ENCODE measurements around the gene CLEC11A.

CLEC11A gene

DNA sequence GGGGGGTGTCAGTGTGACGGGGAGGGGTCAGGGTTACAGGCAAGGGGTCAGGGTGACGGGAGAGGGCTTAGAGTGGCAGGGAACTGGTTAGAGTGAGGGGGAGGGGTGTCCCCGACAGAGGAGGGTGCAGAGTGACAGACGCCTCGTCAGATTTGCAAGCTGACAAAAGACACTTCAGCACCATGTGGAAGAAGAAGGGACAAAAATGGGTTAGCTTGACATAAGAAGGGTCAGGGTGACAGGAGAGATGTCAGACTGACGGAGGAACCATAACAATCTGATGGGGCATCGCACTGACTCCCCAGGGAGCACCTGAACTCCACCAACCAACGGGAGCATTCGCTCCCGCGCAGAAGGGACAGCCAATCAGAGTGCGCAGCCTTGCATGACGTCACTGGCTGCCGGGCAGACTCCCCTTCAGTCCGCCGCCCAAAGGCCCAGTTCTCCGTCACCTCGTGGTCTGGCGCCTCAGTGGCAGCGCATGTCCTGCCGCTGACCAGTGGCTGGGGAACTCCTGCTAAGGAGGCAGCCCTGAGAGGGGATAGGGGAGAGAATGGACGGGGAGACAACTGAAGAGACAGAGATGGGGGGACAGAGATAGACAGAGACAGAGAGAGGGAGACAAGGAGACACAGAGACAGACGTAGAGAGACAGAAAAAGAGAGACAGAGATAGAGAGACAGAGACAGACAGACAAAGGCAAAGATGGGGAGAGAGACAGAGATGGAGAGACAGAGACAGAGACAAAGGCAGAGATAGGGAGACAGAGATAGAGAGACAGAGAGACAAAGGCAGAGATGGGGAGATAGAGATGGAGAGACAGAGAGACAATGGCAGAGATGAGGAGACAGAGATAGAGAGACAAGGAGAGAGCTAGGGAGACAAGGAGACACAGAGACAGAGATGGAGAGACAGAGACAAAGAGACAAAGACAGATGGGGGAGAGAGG, 43.7 kb upstream of the CLEC11A start:
- Histone ChIP-seq H3K4me1 (ENCODE audit: low read length) (no peaks in the 10 kb centered on the region), H3K9ac (ENCODE audit: low read length) (no peak overlapping the region), H3K27me3 (replicated peaks; ENCODE audit: insufficient read depth, low read length) (peaks cover 53% of the 10 kb centered on the region), H3K9me3 (replicated peaks; ENCODE audit: insufficient read depth, low read length) (no peaks in the 10 kb centered on the region), H2AFZ (ENCODE audit: low read length) (no peak overlapping the region), H3K9me2 (replicated peaks; ENCODE audit: insufficient read depth, low read length) (no peaks in the 10 kb centered on the region), H3K4me2 (ENCODE audit: low read depth, low read length) (no peak overlapping the region), H3K4me3 (ENCODE audit: low read length) (no peak overlapping the region), H3F3A (ENCODE audit: insufficient read depth, low read length) (no peaks in the 10 kb centered on the region), H3K36me3 (replicated peaks; ENCODE audit: insufficient read depth, low read length) (no peaks in the 10 kb centered on the region), H3K27ac (ENCODE audit: low read length) (no peak overlapping the region), H3K79me2 (ENCODE audit: low read length) (no peaks in the 10 kb centered on the region), H4K20me1 (ENCODE audit: insufficient read depth, low read length) (no peaks in the 10 kb centered on the region)
- TF ChIP-seq, protein P1, sequence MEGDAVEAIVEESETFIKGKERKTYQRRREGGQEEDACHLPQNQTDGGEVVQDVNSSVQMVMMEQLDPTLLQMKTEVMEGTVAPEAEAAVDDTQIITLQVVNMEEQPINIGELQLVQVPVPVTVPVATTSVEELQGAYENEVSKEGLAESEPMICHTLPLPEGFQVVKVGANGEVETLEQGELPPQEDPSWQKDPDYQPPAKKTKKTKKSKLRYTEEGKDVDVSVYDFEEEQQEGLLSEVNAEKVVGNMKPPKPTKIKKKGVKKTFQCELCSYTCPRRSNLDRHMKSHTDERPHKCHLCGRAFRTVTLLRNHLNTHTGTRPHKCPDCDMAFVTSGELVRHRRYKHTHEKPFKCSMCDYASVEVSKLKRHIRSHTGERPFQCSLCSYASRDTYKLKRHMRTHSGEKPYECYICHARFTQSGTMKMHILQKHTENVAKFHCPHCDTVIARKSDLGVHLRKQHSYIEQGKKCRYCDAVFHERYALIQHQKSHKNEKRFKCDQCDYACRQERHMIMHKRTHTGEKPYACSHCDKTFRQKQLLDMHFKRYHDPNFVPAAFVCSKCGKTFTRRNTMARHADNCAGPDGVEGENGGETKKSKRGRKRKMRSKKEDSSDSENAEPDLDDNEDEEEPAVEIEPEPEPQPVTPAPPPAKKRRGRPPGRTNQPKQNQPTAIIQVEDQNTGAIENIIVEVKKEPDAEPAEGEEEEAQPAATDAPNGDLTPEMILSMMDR (IDR thresholded peaks at IDR 0.05; ENCODE audit: low read length) = no peak
- TF ChIP-seq EZH2 (optimal IDR thresholded peaks at IDR 0.05; ENCODE audit: low read depth, low read length) (no peak), EZH2phosphoT487 (IDR thresholded peaks at IDR 0.05; ENCODE audit: low read length) (no peak)
- DNase-seq = peak; percentile 63

DNA sequence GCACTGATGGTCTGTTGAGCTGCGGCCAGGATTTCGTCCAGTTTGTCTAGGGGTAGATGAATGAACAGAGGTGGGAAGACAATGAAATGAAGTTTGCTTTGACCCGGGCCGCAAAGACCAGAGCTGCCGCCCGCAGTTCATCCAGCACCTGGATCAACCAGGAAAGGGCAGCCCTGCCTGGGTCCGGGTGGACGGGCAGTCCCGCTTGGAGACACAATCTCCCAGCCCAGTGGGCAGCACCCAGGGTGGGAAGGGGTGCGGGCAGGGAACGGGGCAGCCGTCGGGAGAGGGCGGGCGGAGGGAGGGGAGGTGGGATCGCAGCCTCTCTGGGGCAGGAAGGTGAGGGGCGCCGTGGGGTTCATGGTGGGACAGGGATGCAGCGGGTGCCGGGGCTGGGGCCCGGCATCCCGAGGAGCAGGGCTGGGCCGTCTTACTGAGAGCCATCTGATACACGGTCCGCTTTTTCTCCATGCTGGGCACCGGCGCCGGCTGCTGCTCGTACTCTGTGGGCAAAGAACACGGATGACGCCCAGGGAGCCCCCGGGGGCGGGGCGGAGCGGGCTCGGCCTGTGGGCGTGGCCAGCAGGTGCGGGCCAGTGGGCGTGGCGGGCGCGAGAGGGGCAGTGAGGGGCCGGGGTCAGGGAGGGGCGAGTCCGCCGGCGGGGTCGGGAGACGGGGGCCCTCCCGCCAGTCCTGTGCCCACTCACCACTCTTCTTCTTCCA, 36.7 kb upstream of the CLEC11A start:
- no peak for DNase-seq
- H3F3A ChIP-seq (ENCODE audit: insufficient read depth, low read length) = no peaks in the 10 kb centered on the region
- no peak overlapping the region for H3K4me2 ChIP-seq (ENCODE audit: low read depth, low read length)
- no peaks in the 10 kb centered on the region for H3K36me3 ChIP-seq (replicated peaks; ENCODE audit: insufficient read depth, low read length)
- H3K4me3 ChIP-seq (ENCODE audit: low read length) = no peak overlapping the region
- no peak overlapping the region for H3K27ac ChIP-seq (ENCODE audit: low read length)
- H3K79me2 ChIP-seq (ENCODE audit: low read length) = no peaks in the 10 kb centered on the region
- no peak overlapping the region for H2AFZ ChIP-seq (ENCODE audit: low read length)
- H3K9me3 ChIP-seq (replicated peaks; ENCODE audit: insufficient read depth, low read length) = no peaks in the 10 kb centered on the region
- no peaks in the 10 kb centered on the region for H3K4me1 ChIP-seq (ENCODE audit: low read length)
- H3K27me3 ChIP-seq (replicated peaks; ENCODE audit: insufficient read depth, low read length) = peaks cover 77% of the 10 kb centered on the region
- no peak overlapping the region for H3K9ac ChIP-seq (ENCODE audit: low read length)
- H3K9me2 ChIP-seq (replicated peaks; ENCODE audit: insufficient read depth, low read length) = no peaks in the 10 kb centered on the region
- no peak for TF ChIP-seq EZH2 (optimal IDR thresholded peaks at IDR 0.05; ENCODE audit: low read depth, low read length)
- no peaks in the 10 kb centered on the region for H4K20me1 ChIP-seq (ENCODE audit: insufficient read depth, low read length)

DNA sequence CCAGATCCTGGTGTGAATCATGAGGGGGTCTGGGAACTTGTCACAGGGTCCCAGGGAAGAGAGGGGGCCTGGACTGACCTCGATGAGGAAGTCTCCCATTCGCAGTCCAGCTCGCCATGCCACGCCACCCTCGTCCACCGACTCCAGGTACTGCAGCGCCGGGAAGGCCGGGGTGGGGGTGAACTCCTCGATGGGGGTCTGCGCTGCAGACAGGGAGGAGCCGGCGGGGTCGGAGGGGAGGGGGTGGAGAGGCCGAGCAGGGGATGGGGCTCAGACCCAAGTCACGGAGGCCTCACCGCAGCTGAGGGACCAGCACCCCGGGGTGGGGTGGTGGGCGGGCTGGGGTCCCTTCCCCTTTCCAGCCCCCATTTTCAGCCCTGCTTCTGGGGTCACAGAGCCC, 34.4 kb upstream of the CLEC11A start:
- no peak overlapping the region for H3K9ac ChIP-seq (ENCODE audit: low read length)
- H3K36me3 ChIP-seq (replicated peaks; ENCODE audit: insufficient read depth, low read length) = no peaks in the 10 kb centered on the region
- DNase-seq = no peak
- H3K9me3 ChIP-seq (replicated peaks; ENCODE audit: insufficient read depth, low read length) = no peaks in the 10 kb centered on the region
- no peaks in the 10 kb centered on the region for H3K4me1 ChIP-seq (ENCODE audit: low read length)
- H3K27ac ChIP-seq (ENCODE audit: low read length) = no peak overlapping the region
- no peaks in the 10 kb centered on the region for H3F3A ChIP-seq (ENCODE audit: insufficient read depth, low read length)
- H4K20me1 ChIP-seq (ENCODE audit: insufficient read depth, low read length) = no peaks in the 10 kb centered on the region
- no peaks in the 10 kb centered on the region for H3K9me2 ChIP-seq (replicated peaks; ENCODE audit: insufficient read depth, low read length)
- H2AFZ ChIP-seq (ENCODE audit: low read length) = no peak overlapping the region
- TF ChIP-seq EZH2phosphoT487 (IDR thresholded peaks at IDR 0.05; ENCODE audit: low read length) (no peak), EZH2 (optimal IDR thresholded peaks at IDR 0.05; ENCODE audit: low read depth, low read length) (no peak)
- TF ChIP-seq, protein P1 (IDR thresholded peaks at IDR 0.05; ENCODE audit: low read length) = no peak
- H3K4me2 ChIP-seq (ENCODE audit: low read depth, low read length) = no peak overlapping the region
- no peak overlapping the region for H3K4me3 ChIP-seq (ENCODE audit: low read length)
- H3K27me3 ChIP-seq (replicated peaks; ENCODE audit: insufficient read depth, low read length) = peaks cover 64% of the 10 kb centered on the region
- H3K79me2 ChIP-seq (ENCODE audit: low read length) = no peaks in the 10 kb centered on the region
